Measurements from ENCODE around the gene CAV1.

The CAV1 gene

DNA sequence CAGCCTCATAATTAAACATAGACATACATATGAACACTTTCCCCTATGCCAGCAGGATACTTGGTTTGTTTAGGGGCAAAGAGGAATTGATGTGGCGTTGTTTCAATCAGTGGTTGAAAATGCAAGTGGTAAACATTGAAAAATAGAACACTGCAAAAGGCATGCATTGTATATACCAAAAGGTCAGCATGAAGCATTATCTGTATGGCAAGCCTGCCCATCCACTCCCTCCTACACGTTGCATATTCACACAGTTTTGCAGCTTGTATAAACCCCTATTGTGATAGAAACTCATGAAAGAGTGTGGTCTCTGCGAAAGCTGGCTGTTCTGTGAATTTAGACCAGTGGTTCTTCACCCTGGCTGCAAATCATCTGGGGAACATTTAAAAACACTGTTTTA, 17.1 kb downstream of the CAV1 start:
- no peak for DNase-seq (ENCODE audit: low read depth)
- no peak overlapping the region for H3K4me3 ChIP-seq (ENCODE audit: low read depth, low read length)
- TF ChIP-seq, protein P1, sequence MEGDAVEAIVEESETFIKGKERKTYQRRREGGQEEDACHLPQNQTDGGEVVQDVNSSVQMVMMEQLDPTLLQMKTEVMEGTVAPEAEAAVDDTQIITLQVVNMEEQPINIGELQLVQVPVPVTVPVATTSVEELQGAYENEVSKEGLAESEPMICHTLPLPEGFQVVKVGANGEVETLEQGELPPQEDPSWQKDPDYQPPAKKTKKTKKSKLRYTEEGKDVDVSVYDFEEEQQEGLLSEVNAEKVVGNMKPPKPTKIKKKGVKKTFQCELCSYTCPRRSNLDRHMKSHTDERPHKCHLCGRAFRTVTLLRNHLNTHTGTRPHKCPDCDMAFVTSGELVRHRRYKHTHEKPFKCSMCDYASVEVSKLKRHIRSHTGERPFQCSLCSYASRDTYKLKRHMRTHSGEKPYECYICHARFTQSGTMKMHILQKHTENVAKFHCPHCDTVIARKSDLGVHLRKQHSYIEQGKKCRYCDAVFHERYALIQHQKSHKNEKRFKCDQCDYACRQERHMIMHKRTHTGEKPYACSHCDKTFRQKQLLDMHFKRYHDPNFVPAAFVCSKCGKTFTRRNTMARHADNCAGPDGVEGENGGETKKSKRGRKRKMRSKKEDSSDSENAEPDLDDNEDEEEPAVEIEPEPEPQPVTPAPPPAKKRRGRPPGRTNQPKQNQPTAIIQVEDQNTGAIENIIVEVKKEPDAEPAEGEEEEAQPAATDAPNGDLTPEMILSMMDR (conservative IDR thresholded peaks at IDR 0.05; ENCODE audit: low read depth, low read length), result no peak

DNA sequence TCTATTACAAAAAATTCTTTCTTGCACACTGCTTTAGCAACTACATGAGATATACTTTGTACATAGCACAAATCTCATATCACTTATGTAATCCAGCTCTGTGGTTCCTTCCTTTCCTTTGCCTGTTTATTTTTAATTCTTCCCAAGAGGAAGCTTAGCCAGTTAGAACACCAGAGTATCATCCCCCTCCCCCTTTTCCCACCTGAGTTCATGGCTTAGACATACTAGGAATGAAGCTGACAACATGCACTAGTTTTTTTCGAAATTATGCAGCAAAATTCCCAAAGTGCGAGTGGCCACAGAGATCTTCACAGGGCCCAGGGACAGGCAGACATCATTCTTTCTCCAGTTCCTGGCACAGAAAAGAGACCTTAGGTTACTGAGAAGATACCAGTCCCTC, 17.8 kb downstream of the CAV1 start:
- DNase-seq (ENCODE audit: low read depth), result peak; percentile 64
- TF ChIP-seq, protein P1 (conservative IDR thresholded peaks at IDR 0.05; ENCODE audit: low read depth, low read length), result no peak
- no peak overlapping the region for H3K4me3 ChIP-seq (ENCODE audit: low read depth, low read length)

DNA sequence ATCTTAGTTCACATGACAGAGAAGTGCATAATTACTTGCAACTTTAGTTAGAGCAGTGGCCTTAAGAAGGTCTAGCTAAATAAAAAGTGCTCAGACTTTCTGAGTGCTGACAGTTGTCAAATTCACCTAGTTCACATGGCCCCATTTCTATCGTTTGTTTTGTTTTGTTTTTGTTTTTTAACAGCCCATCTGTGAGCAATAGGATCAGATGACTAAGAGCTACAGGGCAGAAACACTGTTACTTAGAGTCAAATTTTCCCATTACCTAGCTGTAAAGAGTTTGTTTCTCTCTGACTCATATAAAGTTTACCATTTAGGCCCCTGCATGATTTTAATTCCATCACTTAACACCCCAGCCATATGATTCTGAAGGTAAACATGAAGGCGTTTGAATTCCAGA, 18.8 kb downstream of the CAV1 start:
- H3K4me3 ChIP-seq (ENCODE audit: low read depth, low read length), result no peak overlapping the region
- TF ChIP-seq, protein P1 (conservative IDR thresholded peaks at IDR 0.05; ENCODE audit: low read depth, low read length), result no peak
- DNase-seq (ENCODE audit: low read depth), result peak; percentile 78

DNA sequence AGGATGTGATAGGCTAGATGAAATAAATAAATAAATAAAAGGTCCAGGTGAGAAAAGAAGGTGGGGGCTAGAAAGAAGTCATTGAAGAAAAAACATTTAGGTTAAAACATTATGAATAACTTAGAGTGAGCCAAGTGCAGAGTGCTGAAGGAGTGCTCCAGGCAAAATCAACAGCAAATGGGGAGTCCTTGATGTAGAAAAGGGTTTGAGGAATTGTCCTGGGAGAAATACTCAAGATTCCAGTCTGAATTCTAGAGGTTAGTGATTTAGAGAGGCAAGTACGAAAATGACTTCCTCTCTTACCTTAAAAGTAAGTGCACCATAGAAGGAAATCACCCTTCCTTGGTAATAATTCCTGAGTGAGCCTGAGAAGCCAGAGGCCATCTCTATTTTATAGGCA, 19.7 kb downstream of the CAV1 start:
- TF ChIP-seq, protein P1 (conservative IDR thresholded peaks at IDR 0.05; ENCODE audit: low read depth, low read length), result no peak
- DNase-seq (ENCODE audit: low read depth), result no peak
- H3K4me3 ChIP-seq (ENCODE audit: low read depth, low read length), result no peak overlapping the region

DNA sequence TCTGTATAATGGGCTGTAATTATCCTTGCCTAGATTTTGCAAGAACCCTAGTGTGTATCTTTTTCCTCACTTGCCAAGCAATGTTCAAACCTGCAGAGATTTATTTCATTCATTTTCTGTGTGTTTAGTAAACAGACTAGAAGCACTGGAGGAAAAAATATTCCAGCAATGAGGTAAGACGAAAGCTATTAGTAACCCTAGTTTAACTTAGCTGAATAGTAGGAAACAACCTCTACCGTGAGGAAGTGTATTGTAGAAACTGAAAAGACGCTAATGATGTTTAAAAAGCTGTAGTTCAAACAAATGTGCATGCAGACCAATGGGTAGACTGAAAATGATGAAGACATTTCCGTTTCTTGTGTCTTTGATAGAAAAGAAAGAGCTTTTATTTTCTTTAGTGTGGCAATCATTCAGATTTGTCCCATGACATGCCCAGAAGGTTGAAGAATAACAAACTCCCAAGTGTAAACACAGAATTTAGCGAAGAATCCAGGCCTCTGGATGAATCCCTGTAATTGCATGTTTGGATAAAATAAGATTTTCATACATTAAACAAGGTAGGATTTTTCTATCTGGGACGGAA, 20.7 kb downstream of the CAV1 start:
- H3K4me3 ChIP-seq (ENCODE audit: low read depth, low read length), result no peak overlapping the region
- TF ChIP-seq, protein P1 (conservative IDR thresholded peaks at IDR 0.05; ENCODE audit: low read depth, low read length), result no peak
- DNase-seq (ENCODE audit: low read depth), result no peak

DNA sequence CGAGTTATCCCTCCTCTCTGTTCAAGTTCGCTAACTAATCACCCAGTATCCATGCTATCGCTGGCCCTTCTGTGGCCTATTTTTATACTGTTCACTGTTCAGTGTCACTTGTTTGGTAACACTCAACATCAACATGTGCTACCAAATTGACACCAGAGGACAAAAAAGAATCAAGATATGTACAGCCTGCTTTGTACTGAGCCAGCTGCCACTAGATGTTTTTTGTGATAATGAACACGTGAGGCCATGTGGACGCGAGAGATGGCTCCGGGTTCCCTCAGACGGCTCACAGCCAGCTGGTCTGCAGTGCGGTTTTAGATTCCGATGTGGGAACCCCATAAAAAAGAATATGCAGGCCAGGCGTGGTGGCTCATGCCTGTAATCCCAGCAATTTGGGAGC, 21.2 kb downstream of the CAV1 start:
- no peak for DNase-seq (ENCODE audit: low read depth)
- H3K4me3 ChIP-seq (ENCODE audit: low read depth, low read length), result no peak overlapping the region
- TF ChIP-seq, protein P1 (conservative IDR thresholded peaks at IDR 0.05; ENCODE audit: low read depth, low read length), result no peak

DNA sequence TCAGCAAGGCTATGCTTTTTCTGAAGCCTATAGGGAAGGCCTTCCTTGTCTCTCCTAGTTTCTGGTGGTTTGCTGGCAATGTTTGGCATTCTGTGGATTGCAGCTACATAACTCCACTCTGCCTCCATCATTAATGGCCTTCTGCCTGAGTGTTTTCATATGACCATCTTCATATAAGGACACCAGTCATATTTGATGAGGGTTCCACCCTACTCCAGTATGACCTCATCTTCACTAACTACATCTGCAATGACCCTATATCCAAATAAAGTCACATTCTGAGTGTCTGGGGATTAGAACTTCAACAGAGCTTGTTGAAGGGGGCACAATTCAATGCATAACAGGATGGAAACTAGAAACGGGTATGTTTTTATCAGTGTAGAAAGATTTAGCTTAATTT, 22.1 kb downstream of the CAV1 start:
- DNase-seq (ENCODE audit: low read depth), result no peak
- TF ChIP-seq, protein P1 (conservative IDR thresholded peaks at IDR 0.05; ENCODE audit: low read depth, low read length), result no peak
- no peak overlapping the region for H3K4me3 ChIP-seq (ENCODE audit: low read depth, low read length)

All from choroid plexus epithelial cell (primary cell).